GM20000 (cell line): ENCODE data around the gene CABS1.

Experiments used
- DNase-seq: peaks from one replicate; pipeline ENCODE4 v3.0.0; 2012; ENCODE audit warnings: low spot score
- CTCF ChIP-seq: IDR thresholded peaks from 2 replicates; pipeline ENCODE4 v1.5.1; 2012; ENCODE audit warnings: mild to moderate bottlenecking, control low read depth; ENCODE audit errors: extremely low read depth, missing control alignments

Gene CABS1

GRCh38 chr4:70380578-70380977 lies 45.8 kb downstream of the CABS1 start:
- DNase-seq: no peak
- TF ChIP-seq CTCF: no peak

- DNase-seq: no peak
- TF ChIP-seq CTCF: no peak
Observed at GRCh38 chr4:70382691-70383181, 48.0 kb downstream of the CABS1 start, which contains the start of gene SMR3B. TSS of gene SMR3B (plus strand) at chr4:70383131. CDS start at chr4:70384511, 1,380 bp downstream.
